ENCODE measurements around the gene ILKAP. TPM values are rescaled to one million over a fixed set of nuclear protein-coding genes. Genes with fewer than 3 reads are reported as not detected.

The ILKAP gene
- 20.9 and 21.5 TPM in 2 replicates for polyA plus RNA-seq (2013)

GRCh38 chr2:238203094-238203972 is at the start of gene ILKAP:
TSS of gene ILKAP (minus strand) at chr2:238203695. CDS start at chr2:238203553, 142 bp downstream.
- H3K4me1 ChIP-seq (ENCODE audit: control insufficient read depth in 1 of 2, insufficient read depth in 2 of 2, low read length in 2 of 2), result peaks cover 5 to 11% of the 10 kb centered on the region in 2 experiments
- DNase-seq, result peak; percentile 81 to 91
- H3K27me3 ChIP-seq (ENCODE audit: insufficient read depth, low read length), result no peaks in the 10 kb centered on the region
- H2AFZ ChIP-seq (ENCODE audit: insufficient read depth, low read length, poor library complexity), result peak within 1 kb of the TSS; percentile 88
- H3K27ac ChIP-seq (ENCODE audit: low read depth, low read length), result peak within 1 kb of the TSS; percentile 65
- H3K79me1 ChIP-seq (ENCODE audit: low read length), result peaks cover 9% of the 10 kb centered on the region
- H3K18ac ChIP-seq (ENCODE audit: low read length), result peak within 1 kb of the TSS; percentile 82
- H3K79me2 ChIP-seq (ENCODE audit: control insufficient read depth, insufficient read depth, low read length, poor library complexity), result peaks cover 26% of the 10 kb centered on the region
- H3K23ac ChIP-seq (ENCODE audit: low read length), result no peak within 1 kb of the TSS
- H4K91ac ChIP-seq (ENCODE audit: low read depth, low read length), result peak within 1 kb of the TSS; percentile 85
- peak within 1 kb of the TSS; percentile 57 for H3K14ac ChIP-seq (ENCODE audit: low read length)
- H3K4ac ChIP-seq (ENCODE audit: low read depth, low read length), result peak within 1 kb of the TSS; percentile 88
- H3K9ac ChIP-seq (ENCODE audit: low read length), result peak within 1 kb of the TSS; percentile 97
- WGBS (ENCODE audit: extremely low coverage, insufficient coverage, insufficient read length), result no CpG with 5 or more reads among the region's 126 CpGs
- peak within 1 kb of the TSS; percentile 80 for H4K8ac ChIP-seq (ENCODE audit: low read depth, low read length)
- no peaks in the 10 kb centered on the region for H3K36me3 ChIP-seq (ENCODE audit: control insufficient read depth in 1 of 2, insufficient read depth in 2 of 2, low read length in 2 of 2)
- H2BK5ac ChIP-seq (ENCODE audit: low read depth, low read length, poor library complexity), result peak within 1 kb of the TSS; percentile 73
- peak within 1 kb of the TSS; percentile 80 for H2BK120ac ChIP-seq (ENCODE audit: insufficient read depth, low read length, poor library complexity)
- peak within 1 kb of the TSS; percentile 25 for H2AK5ac ChIP-seq (ENCODE audit: low read length)
- no peaks in the 10 kb centered on the region for H3K9me3 ChIP-seq (ENCODE audit: insufficient read depth, low read depth, low read length)
- no peak within 1 kb of the TSS for H2BK12ac ChIP-seq (ENCODE audit: low read length)
- H3K4me3 ChIP-seq (ENCODE audit: low read depth, low read length), result peak within 1 kb of the TSS; percentile 96
- peak within 1 kb of the TSS; percentile 63 for H3K4me2 ChIP-seq (ENCODE audit: low read length)
- peak within 1 kb of the TSS; percentile 81 for H4K12ac ChIP-seq (ENCODE audit: low read depth, low read length)

DNA sequence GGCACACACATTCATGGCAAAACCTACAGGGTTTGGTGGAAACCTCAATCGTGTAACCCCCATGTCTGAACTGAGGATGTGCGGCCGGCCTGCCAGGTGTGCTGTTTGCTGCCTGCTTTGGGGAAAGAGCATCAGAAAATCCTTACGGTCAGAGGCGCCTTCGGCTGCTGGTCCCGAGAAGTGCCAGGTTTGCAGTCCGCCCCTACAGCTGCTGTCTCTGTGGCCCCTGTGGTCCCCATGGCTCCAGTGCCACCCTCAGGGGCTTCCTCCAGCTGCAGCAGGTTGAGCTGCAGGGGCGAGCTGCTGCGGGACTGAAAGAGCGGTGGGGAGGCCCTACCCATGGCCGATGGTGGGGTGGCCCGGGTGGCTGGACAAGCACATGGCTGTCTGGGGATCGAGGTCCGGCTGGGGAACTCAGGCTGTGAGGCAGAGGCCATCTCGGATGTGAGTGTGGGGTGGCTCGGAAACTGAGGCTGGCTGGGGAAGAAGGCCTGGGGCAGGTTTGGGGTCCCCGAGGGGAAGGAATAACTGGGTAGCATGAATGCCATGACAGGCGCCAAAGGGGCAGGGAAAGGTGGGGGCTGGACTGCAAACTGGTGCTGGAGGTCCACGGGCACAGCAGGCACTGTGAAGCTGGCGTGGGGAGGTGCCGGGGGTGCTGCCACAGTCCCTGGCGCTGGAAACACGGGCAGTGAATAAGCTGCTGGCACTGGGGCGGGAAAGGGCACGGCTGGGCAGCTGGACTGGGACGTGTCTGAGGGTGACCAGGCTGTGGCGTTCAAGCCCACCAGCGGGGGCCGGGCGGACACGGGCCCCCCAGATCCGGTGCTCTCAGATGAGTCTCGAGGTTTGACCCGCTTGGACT is 49.5 kb upstream of the ILKAP start:
- H3K27ac ChIP-seq (ENCODE audit: low read depth, low read length), result no peak overlapping the region
- no peak overlapping the region for H2BK12ac ChIP-seq (ENCODE audit: low read length)
- H3K79me2 ChIP-seq (ENCODE audit: control insufficient read depth, insufficient read depth, low read length, poor library complexity), result no peaks in the 10 kb centered on the region
- H3K9me3 ChIP-seq (ENCODE audit: insufficient read depth, low read depth, low read length), result no peaks in the 10 kb centered on the region
- no peak for DNase-seq
- H4K91ac ChIP-seq (ENCODE audit: low read depth, low read length), result no peak overlapping the region
- no peaks in the 10 kb centered on the region for H3K4me1 ChIP-seq (ENCODE audit: control insufficient read depth in 1 of 2, insufficient read depth in 2 of 2, low read length in 2 of 2)
- peaks cover 3 to 5% of the 10 kb centered on the region in 2 experiments for H3K36me3 ChIP-seq (ENCODE audit: control insufficient read depth in 1 of 2, insufficient read depth in 2 of 2, low read length in 2 of 2)
- H2BK120ac ChIP-seq (ENCODE audit: insufficient read depth, low read length, poor library complexity), result no peak overlapping the region
- no peak overlapping the region for H2AK5ac ChIP-seq (ENCODE audit: low read length)
- no peak overlapping the region for H2BK5ac ChIP-seq (ENCODE audit: low read depth, low read length, poor library complexity)
- H3K14ac ChIP-seq (ENCODE audit: low read length), result no peak overlapping the region
- H3K27me3 ChIP-seq (ENCODE audit: insufficient read depth, low read length), result no peaks in the 10 kb centered on the region
- H3K4me3 ChIP-seq (ENCODE audit: low read depth, low read length), result peak overlapping the region; percentile 16
- no peak overlapping the region for H3K4me2 ChIP-seq (ENCODE audit: low read length)
- H3K23ac ChIP-seq (ENCODE audit: low read length), result no peak overlapping the region
- no peak overlapping the region for H3K18ac ChIP-seq (ENCODE audit: low read length)
- WGBS (ENCODE audit: extremely low coverage, insufficient coverage, insufficient read length), result no CpG with 5 or more reads among the region's 35 CpGs
- H3K9ac ChIP-seq (ENCODE audit: low read length), result no peak overlapping the region
- H4K12ac ChIP-seq (ENCODE audit: low read depth, low read length), result no peak overlapping the region
- no peak overlapping the region for H4K8ac ChIP-seq (ENCODE audit: low read depth, low read length)
- H2AFZ ChIP-seq (ENCODE audit: insufficient read depth, low read length, poor library complexity), result no peak overlapping the region
- H3K79me1 ChIP-seq (ENCODE audit: low read length), result no peaks in the 10 kb centered on the region
- no peak overlapping the region for H3K4ac ChIP-seq (ENCODE audit: low read depth, low read length)

DNA sequence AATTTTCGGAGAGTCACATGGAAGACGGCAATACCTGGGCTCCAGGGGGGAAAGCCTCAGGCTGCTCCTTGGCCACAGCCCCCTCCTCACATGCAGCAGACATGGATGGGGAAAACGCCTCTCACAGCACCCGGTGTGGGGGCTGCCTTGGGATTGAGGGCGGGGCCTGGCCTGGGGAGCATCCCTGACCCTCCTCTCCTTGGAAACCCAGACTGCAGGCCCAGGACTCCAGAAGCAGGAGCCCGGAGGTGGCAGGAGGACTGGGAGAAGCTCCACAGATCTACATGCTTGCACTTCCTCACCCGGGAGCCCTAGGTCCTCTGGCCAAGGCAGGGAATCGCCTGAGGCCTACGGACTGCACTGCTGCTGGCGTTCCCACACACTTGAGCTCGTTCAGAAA is 48.5 kb upstream of the ILKAP start:
- H2BK12ac ChIP-seq (ENCODE audit: low read length), result no peak overlapping the region
- no peak overlapping the region for H2BK120ac ChIP-seq (ENCODE audit: insufficient read depth, low read length, poor library complexity)
- no peak overlapping the region for H3K14ac ChIP-seq (ENCODE audit: low read length)
- H4K91ac ChIP-seq (ENCODE audit: low read depth, low read length), result no peak overlapping the region
- no peak overlapping the region for H2AFZ ChIP-seq (ENCODE audit: insufficient read depth, low read length, poor library complexity)
- no peak overlapping the region for H3K23ac ChIP-seq (ENCODE audit: low read length)
- H3K4me2 ChIP-seq (ENCODE audit: low read length), result no peak overlapping the region
- DNase-seq, result no peak
- H4K8ac ChIP-seq (ENCODE audit: low read depth, low read length), result no peak overlapping the region
- H3K9me3 ChIP-seq (ENCODE audit: insufficient read depth, low read depth, low read length), result no peaks in the 10 kb centered on the region
- H3K4me1 ChIP-seq (ENCODE audit: control insufficient read depth in 1 of 2, insufficient read depth in 2 of 2, low read length in 2 of 2), result no peaks in the 10 kb centered on the region
- H3K18ac ChIP-seq (ENCODE audit: low read length), result no peak overlapping the region
- H3K4me3 ChIP-seq (ENCODE audit: low read depth, low read length), result no peak overlapping the region
- no peak overlapping the region for H3K4ac ChIP-seq (ENCODE audit: low read depth, low read length)
- H3K27ac ChIP-seq (ENCODE audit: low read depth, low read length), result no peak overlapping the region
- H2BK5ac ChIP-seq (ENCODE audit: low read depth, low read length, poor library complexity), result no peak overlapping the region
- no peak overlapping the region for H3K9ac ChIP-seq (ENCODE audit: low read length)
- H2AK5ac ChIP-seq (ENCODE audit: low read length), result no peak overlapping the region
- H4K12ac ChIP-seq (ENCODE audit: low read depth, low read length), result no peak overlapping the region
- no CpG with 5 or more reads among the region's 11 CpGs for WGBS (ENCODE audit: extremely low coverage, insufficient coverage, insufficient read length)
- no peaks in the 10 kb centered on the region for H3K27me3 ChIP-seq (ENCODE audit: insufficient read depth, low read length)
- H3K36me3 ChIP-seq (ENCODE audit: control insufficient read depth in 1 of 2, insufficient read depth in 2 of 2, low read length in 2 of 2), result peaks cover 3 to 5% of the 10 kb centered on the region in 2 experiments
- no peaks in the 10 kb centered on the region for H3K79me1 ChIP-seq (ENCODE audit: low read length)
- no peaks in the 10 kb centered on the region for H3K79me2 ChIP-seq (ENCODE audit: control insufficient read depth, insufficient read depth, low read length, poor library complexity)

DNA sequence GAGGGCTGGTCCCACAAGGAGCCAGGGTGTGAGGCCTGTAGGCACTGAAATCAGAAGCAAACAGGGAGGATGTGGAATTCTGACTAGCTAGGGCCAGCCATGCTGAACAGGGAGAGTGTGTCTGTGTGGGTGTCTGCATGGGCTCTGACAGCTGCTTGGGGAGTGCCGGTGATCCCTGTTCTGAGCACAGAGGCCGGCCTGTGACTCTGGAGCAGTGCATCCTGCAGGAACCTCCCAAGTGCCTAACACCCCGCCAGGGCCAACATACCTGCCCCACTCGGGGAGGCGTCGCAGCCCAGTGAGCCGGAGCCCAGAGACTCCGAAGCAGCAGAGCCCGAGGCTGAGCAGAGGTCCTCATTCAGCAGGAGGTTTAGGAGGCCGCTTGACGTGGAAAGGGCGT is 47.8 kb upstream of the ILKAP start:
- peaks cover 3 to 5% of the 10 kb centered on the region in 2 experiments for H3K36me3 ChIP-seq (ENCODE audit: control insufficient read depth in 1 of 2, insufficient read depth in 2 of 2, low read length in 2 of 2)
- H3K79me1 ChIP-seq (ENCODE audit: low read length), result no peaks in the 10 kb centered on the region
- no peak overlapping the region for H3K4me2 ChIP-seq (ENCODE audit: low read length)
- H2BK5ac ChIP-seq (ENCODE audit: low read depth, low read length, poor library complexity), result no peak overlapping the region
- H3K14ac ChIP-seq (ENCODE audit: low read length), result no peak overlapping the region
- no peak overlapping the region for H3K4me3 ChIP-seq (ENCODE audit: low read depth, low read length)
- H3K4me1 ChIP-seq (ENCODE audit: control insufficient read depth in 1 of 2, insufficient read depth in 2 of 2, low read length in 2 of 2), result no peaks in the 10 kb centered on the region
- no peak overlapping the region for H2BK120ac ChIP-seq (ENCODE audit: insufficient read depth, low read length, poor library complexity)
- H4K12ac ChIP-seq (ENCODE audit: low read depth, low read length), result no peak overlapping the region
- no peak overlapping the region for H3K4ac ChIP-seq (ENCODE audit: low read depth, low read length)
- H2AFZ ChIP-seq (ENCODE audit: insufficient read depth, low read length, poor library complexity), result no peak overlapping the region
- H3K9me3 ChIP-seq (ENCODE audit: insufficient read depth, low read depth, low read length), result no peaks in the 10 kb centered on the region
- no peak overlapping the region for H3K23ac ChIP-seq (ENCODE audit: low read length)
- no peak for DNase-seq
- H3K18ac ChIP-seq (ENCODE audit: low read length), result no peak overlapping the region
- H3K79me2 ChIP-seq (ENCODE audit: control insufficient read depth, insufficient read depth, low read length, poor library complexity), result no peaks in the 10 kb centered on the region
- no peak overlapping the region for H3K27ac ChIP-seq (ENCODE audit: low read depth, low read length)
- no CpG with 5 or more reads among the region's 12 CpGs for WGBS (ENCODE audit: extremely low coverage, insufficient coverage, insufficient read length)
- no peak overlapping the region for H4K8ac ChIP-seq (ENCODE audit: low read depth, low read length)
- H2BK12ac ChIP-seq (ENCODE audit: low read length), result no peak overlapping the region
- no peaks in the 10 kb centered on the region for H3K27me3 ChIP-seq (ENCODE audit: insufficient read depth, low read length)
- no peak overlapping the region for H4K91ac ChIP-seq (ENCODE audit: low read depth, low read length)
- no peak overlapping the region for H2AK5ac ChIP-seq (ENCODE audit: low read length)
- H3K9ac ChIP-seq (ENCODE audit: low read length), result no peak overlapping the region

All from trophoblast cell (in vitro differentiated cells and primary cell).